GM12891 (cell line): ENCODE measurements around the gene MTURN.

Experiments
- POLR2A ChIP-seq: IDR thresholded peaks from 2 replicates; pipeline ENCODE4 v1.6.1; 2011; ENCODE audit warnings: low read depth, low read length, control low read depth
- POLR2AphosphoS5 ChIP-seq: IDR thresholded peaks from 2 replicates; pipeline ENCODE4 v1.6.1; 2011; ENCODE audit warnings: low read depth, low read length, control low read depth
- TAF1 ChIP-seq: IDR thresholded peaks from 2 replicates; pipeline ENCODE4 v1.6.1; 2011; ENCODE audit warnings: low read depth, low read length, control low read depth

DNA sequence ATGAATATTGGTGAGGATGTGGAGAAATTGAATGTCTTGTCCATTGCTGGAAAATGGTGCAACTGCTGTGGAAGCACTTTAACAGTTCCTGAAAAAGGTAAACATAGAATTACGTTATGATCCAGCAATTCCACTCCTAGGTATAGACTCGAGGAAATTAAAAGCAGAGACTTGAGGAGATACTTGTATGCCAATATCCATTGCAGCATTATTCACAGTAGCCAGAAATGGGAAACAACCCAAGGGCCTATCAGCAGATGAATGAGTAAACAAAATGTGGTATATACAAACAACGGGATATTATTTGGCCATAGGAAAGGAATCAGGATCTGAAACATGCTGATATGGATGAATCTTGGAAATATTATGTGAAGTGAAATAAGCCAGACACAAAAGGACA, 32.5 kb upstream of the MTURN start:
- TF ChIP-seq POLR2A = no peak
- TF ChIP-seq POLR2AphosphoS5 = no peak
- no peak for TF ChIP-seq TAF1
